Parathyroid adenoma (tissue), 2 donors: Measurements from ENCODE around the gene C1orf198.

Source experiments
- H2AFZ ChIP-seq: fragments of 300-600 bp; sonication (generic); one replicate; pipeline ENCODE4 v1.7.0; 2017; ENCODE audit warnings: antibody characterized with exemption, mild to moderate bottlenecking
- H3K27ac ChIP-seq: fragments of 300-600 bp; sonication (generic); one replicate; pipeline ENCODE4 v1.7.0; 2017
- H3K27me3 ChIP-seq: fragments of 300-600 bp; sonication (generic); one replicate; pipeline ENCODE4 v1.7.0; 2017; ENCODE audit warnings: low read length; ENCODE audit not compliant: control insufficient read depth, insufficient read depth
- H3K36me3 ChIP-seq: fragments of 300-600 bp; sonication (generic); one replicate; pipeline ENCODE4 v1.7.0; 2017; ENCODE audit warnings: low read length; ENCODE audit not compliant: control insufficient read depth, insufficient read depth
- H3K4me1 ChIP-seq: fragments of 300-600 bp; sonication (generic); one replicate; pipeline ENCODE4 v1.7.0; 2017; ENCODE audit warnings: control low read depth
- H3K4me2 ChIP-seq: fragments of 300-600 bp; sonication (generic); one replicate; pipeline ENCODE4 v1.7.0; 2017; ENCODE audit warnings: low read length
- H3K4me3 ChIP-seq: fragments of 300-600 bp; sonication (generic); one replicate; pipeline ENCODE4 v1.7.0; 2017; ENCODE audit warnings: low read depth, low read length
- H3K79me2 ChIP-seq: fragments of 300-600 bp; sonication (generic); one replicate; pipeline ENCODE4 v1.7.0; 2017; ENCODE audit warnings: control low read depth
- H3K9ac ChIP-seq: fragments of 300-600 bp; sonication (generic); one replicate; pipeline ENCODE4 v1.7.0; 2017; ENCODE audit warnings: mild to moderate bottlenecking
- H3K9me3 ChIP-seq: fragments of 300-600 bp; sonication (generic); one replicate; pipeline ENCODE4 v1.7.0; 2017; ENCODE audit warnings: low read length; ENCODE audit not compliant: control insufficient read depth
- CTCF ChIP-seq: fragments of 300-600 bp; sonication (generic); IDR thresholded peaks from one replicate; pipeline ENCODE4 v1.7.0; 2017; ENCODE audit warnings: antibody characterized with exemption, mild to moderate bottlenecking
- donor health status: primary hyperparathyroidism.

C1orf198 gene

GRCh38 chr1:230796626-230797025 is 71.7 kb downstream of the C1orf198 start:
- Histone ChIP-seq H3K4me2 (no peak overlapping the region), H3K36me3 (no peaks in the 10 kb centered on the region), H3K79me2 (no peaks in the 10 kb centered on the region), H3K27me3 (no peaks in the 10 kb centered on the region), H3K9ac (no peak overlapping the region), H3K27ac (no peak overlapping the region), H2AFZ (no peak overlapping the region), H3K9me3 (no peaks in the 10 kb centered on the region), H3K4me1 (no peaks in the 10 kb centered on the region), H3K4me3 (no peak overlapping the region)
- TF ChIP-seq CTCF = no peak

GRCh38 chr1:230794871-230795605 is 73.3 kb downstream of the C1orf198 start:
- H2AFZ ChIP-seq = no peak overlapping the region
- H3K27me3 ChIP-seq = no peaks in the 10 kb centered on the region
- no peaks in the 10 kb centered on the region for H3K36me3 ChIP-seq
- no peaks in the 10 kb centered on the region for H3K4me1 ChIP-seq
- no peak overlapping the region for H3K27ac ChIP-seq
- no peaks in the 10 kb centered on the region for H3K9me3 ChIP-seq
- no peak overlapping the region for H3K4me3 ChIP-seq
- H3K4me2 ChIP-seq = no peak overlapping the region
- no peak overlapping the region for H3K9ac ChIP-seq
- no peaks in the 10 kb centered on the region for H3K79me2 ChIP-seq
- no peak for TF ChIP-seq CTCF

GRCh38 chr1:230794431-230794830 is 73.9 kb downstream of the C1orf198 start:
- no peak overlapping the region for H2AFZ ChIP-seq
- H3K27me3 ChIP-seq = no peaks in the 10 kb centered on the region
- H3K9me3 ChIP-seq = no peaks in the 10 kb centered on the region
- no peak overlapping the region for H3K4me2 ChIP-seq
- no peaks in the 10 kb centered on the region for H3K79me2 ChIP-seq
- TF ChIP-seq CTCF = no peak
- H3K36me3 ChIP-seq = no peaks in the 10 kb centered on the region
- H3K4me3 ChIP-seq = no peak overlapping the region
- no peak overlapping the region for H3K9ac ChIP-seq
- H3K27ac ChIP-seq = no peak overlapping the region
- no peaks in the 10 kb centered on the region for H3K4me1 ChIP-seq

GRCh38 chr1:230793463-230793745 is 74.9 kb downstream of the C1orf198 start:
- no peak for TF ChIP-seq CTCF
- Histone ChIP-seq H3K4me1 (no peaks in the 10 kb centered on the region), H3K4me3 (no peak overlapping the region), H3K27me3 (no peaks in the 10 kb centered on the region), H3K79me2 (no peaks in the 10 kb centered on the region), H3K27ac (no peak overlapping the region), H2AFZ (no peak overlapping the region), H3K9me3 (no peaks in the 10 kb centered on the region), H3K4me2 (no peak overlapping the region), H3K9ac (no peak overlapping the region), H3K36me3 (no peaks in the 10 kb centered on the region)
